IPS-20b (cell line): Measurements from ENCODE around the gene ING2.

Source experiments
- H3K27ac ChIP-seq: one replicate; pipeline ENCODE4 v1.5.1; 2013; ENCODE audit warnings: low read length
- H3K27me3 ChIP-seq: 2 replicates; pipeline ENCODE4 v1.6.1; 2013; ENCODE audit warnings: mild to moderate bottlenecking, low read length, inconsistent platforms; ENCODE audit not compliant: insufficient read depth
- H3K36me3 ChIP-seq: 2 replicates; pipeline ENCODE4 v1.6.1; 2013; ENCODE audit warnings: low read depth, mild to moderate bottlenecking, inconsistent platforms, low read length, moderate library complexity; ENCODE audit not compliant: insufficient read depth
- H3K4me1 ChIP-seq: 2 replicates; pipeline ENCODE4 v1.6.1; 2013; ENCODE audit warnings: mild to moderate bottlenecking, control low read depth, inconsistent platforms, low read length, moderate library complexity; ENCODE audit not compliant: insufficient read depth
- H3K4me3 ChIP-seq: 2 replicates; pipeline ENCODE4 v1.5.1; 2013; ENCODE audit warnings: mild to moderate bottlenecking, low read length, inconsistent platforms
- H3K9ac ChIP-seq: 2 replicates; pipeline ENCODE4 v1.6.1; 2013; ENCODE audit warnings: low read depth, mild to moderate bottlenecking, inconsistent platforms, low read length, moderate library complexity
- H3K9me3 ChIP-seq: 2 replicates; pipeline ENCODE4 v1.6.1; 2013; ENCODE audit warnings: mild to moderate bottlenecking, low read depth, low read length, inconsistent platforms; ENCODE audit not compliant: insufficient read depth

ING2 gene

DNA sequence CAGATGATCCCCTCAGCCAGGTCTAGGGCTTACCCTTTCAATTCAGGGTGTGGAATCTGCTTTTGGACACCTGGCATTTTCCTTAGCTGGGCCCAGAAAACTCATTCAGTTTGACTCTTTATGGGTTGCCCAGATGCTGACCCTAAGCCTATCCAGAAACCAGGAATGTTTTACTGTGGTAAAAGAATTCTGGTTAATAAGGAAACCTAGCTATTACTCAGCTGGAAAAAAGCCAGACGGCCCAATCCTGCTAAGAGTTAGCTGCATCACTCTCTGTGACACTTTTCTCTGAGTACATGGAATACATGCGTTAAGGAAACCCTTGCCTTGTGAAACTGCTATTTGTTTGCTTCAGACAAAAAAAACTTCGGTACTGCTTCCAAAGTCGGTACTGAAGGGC, 28.0 kb downstream of the ING2 start:
- Histone ChIP-seq H3K36me3 (no peaks in the 10 kb centered on the region), H3K9ac (no peak overlapping the region), H3K9me3 (no peaks in the 10 kb centered on the region), H3K27me3 (no peaks in the 10 kb centered on the region; the same call in 1 of the 2 replicates), H3K4me3 (no peak overlapping the region), H3K27ac (no peak overlapping the region), H3K4me1 (peaks cover 2% of the 10 kb centered on the region)

DNA sequence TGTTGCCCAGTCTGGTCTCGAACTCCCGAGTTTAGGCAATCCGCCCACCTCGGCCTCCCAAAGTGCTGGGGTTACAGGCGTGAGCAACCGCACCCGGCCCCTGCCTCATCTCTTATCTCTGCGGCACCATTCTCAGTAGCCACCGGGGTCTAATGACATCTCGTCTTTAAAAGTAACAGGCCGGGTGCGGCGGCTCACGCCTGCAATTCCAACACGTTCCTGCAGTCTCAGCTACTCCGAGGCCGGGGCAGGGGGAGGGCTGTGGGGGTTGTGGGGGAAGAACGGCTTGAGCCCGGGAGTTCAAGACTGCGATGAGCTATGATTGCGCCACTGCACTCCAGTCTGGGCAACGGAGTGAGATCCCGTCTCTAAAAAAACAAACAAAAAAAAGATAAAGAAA, 28.8 kb downstream of the ING2 start:
- Histone ChIP-seq H3K4me1 (peaks cover 9% of the 10 kb centered on the region), H3K4me3 (no peak overlapping the region), H3K9ac (no peak overlapping the region), H3K27me3 (no peaks in the 10 kb centered on the region; the same call in 1 of the 2 replicates), H3K9me3 (no peaks in the 10 kb centered on the region), H3K36me3 (no peaks in the 10 kb centered on the region), H3K27ac (no peak overlapping the region)

GRCh38 chr4:183540410-183541009, 35.7 kb downstream of the ING2 start:
- Histone ChIP-seq H3K4me1 (peaks cover 25% of the 10 kb centered on the region), H3K9ac (no peak overlapping the region), H3K9me3 (peaks cover 6% of the 10 kb centered on the region), H3K27ac (no peak overlapping the region), H3K27me3 (no peaks in the 10 kb centered on the region), H3K4me3 (no peak overlapping the region), H3K36me3 (no peaks in the 10 kb centered on the region)

- Histone ChIP-seq H3K27me3 (no peaks in the 10 kb centered on the region), H3K36me3 (no peaks in the 10 kb centered on the region), H3K4me3 (no peak overlapping the region), H3K4me1 (peaks cover 25% of the 10 kb centered on the region), H3K9me3 (peaks cover 6% of the 10 kb centered on the region), H3K27ac (no peak overlapping the region), H3K9ac (no peak overlapping the region)
These were observed 36.3 kb downstream of the ING2 start for GRCh38 chr4:183541010-183541751.

GRCh38 chr4:183541752-183542040, 36.8 kb downstream of the ING2 start:
- Histone ChIP-seq H3K27me3 (no peaks in the 10 kb centered on the region), H3K27ac (no peak overlapping the region), H3K4me1 (peaks cover 25% of the 10 kb centered on the region), H3K36me3 (no peaks in the 10 kb centered on the region), H3K9ac (no peak overlapping the region), H3K4me3 (no peak overlapping the region), H3K9me3 (peaks cover 6% of the 10 kb centered on the region)

DNA sequence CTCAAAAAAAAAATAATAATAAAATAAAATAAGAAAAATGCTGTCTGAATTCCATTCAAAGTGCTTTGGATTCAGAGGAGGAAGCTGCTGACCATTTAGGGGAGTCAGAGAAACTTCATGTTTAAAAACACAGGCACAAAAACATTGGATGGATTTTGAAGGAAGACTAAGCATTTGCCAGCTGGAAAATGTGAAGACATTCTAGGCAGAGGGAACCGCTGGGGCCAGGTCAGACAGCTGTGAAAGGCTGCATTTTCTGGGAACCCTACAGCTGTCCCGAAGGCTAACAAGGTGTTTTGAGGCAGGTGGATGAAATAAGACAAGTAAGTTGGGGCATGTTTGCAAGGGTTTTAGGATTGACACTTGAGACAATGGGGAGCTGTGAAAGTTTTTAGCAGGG, 38.6 kb downstream of the ING2 start:
- H3K27me3 ChIP-seq: no peaks in the 10 kb centered on the region
- H3K9ac ChIP-seq: no peak overlapping the region
- H3K4me3 ChIP-seq: no peak overlapping the region
- H3K4me1 ChIP-seq: peaks cover 17% of the 10 kb centered on the region
- no peaks in the 10 kb centered on the region for H3K36me3 ChIP-seq
- no peak overlapping the region for H3K27ac ChIP-seq
- peaks cover 6% of the 10 kb centered on the region for H3K9me3 ChIP-seq

DNA sequence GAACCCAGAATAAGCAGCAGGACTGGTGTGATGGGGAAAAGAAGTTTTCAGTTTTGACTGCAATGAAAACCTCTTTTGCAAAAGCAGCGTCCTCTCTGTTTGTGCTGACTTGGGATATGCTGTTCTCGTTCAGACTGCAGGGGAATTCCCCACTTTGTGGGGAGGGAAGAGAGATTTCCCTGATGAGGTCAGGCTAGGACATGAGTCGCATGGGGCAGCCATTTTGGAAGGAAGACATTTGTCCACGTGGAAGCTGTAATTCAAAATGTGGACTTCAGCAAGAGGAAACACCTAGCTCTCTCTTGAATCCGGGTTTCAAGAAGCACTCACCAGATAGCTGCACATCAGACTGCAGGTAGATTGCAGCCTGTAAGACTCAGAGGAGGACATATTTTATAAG, 39.3 kb downstream of the ING2 start:
- H3K27me3 ChIP-seq: no peaks in the 10 kb centered on the region
- peaks cover 16% of the 10 kb centered on the region for H3K4me1 ChIP-seq
- H3K9ac ChIP-seq: no peak overlapping the region
- H3K27ac ChIP-seq: no peak overlapping the region
- H3K9me3 ChIP-seq: peaks cover 6% of the 10 kb centered on the region
- no peak overlapping the region for H3K4me3 ChIP-seq
- H3K36me3 ChIP-seq: no peaks in the 10 kb centered on the region

DNA sequence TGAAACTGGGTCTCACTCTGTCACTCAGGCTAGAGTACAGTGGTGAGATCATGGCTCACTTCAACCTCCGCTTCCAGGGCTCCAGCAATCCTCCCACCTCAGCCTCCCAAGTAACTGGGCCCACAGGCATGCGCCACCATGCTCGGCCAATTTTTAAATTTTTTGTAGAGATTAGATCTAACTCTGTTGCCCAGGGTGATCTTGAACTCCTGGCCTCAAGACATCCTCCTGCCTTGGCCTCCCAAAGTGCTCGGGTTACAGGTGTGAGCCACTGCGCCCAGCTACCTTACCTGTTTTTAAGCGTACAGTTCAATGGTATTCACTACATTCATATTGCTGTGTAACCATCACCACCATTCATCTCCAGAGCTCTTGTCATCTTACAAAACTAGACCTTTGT, 41.5 kb downstream of the ING2 start:
- Histone ChIP-seq H3K9ac (no peak overlapping the region), H3K36me3 (no peaks in the 10 kb centered on the region)

GRCh38 chr4:183548306-183548705, 43.4 kb downstream of the ING2 start:
- no peak overlapping the region for H3K4me3 ChIP-seq
- H3K27me3 ChIP-seq: no peaks in the 10 kb centered on the region
- no peak overlapping the region for H3K9ac ChIP-seq
- H3K9me3 ChIP-seq: peaks cover 6% of the 10 kb centered on the region
- H3K27ac ChIP-seq: no peak overlapping the region
- no peaks in the 10 kb centered on the region for H3K36me3 ChIP-seq
- H3K4me1 ChIP-seq: no peaks in the 10 kb centered on the region

More for the DNA sequence above, 41.5 kb downstream of the ING2 start:
- peaks cover 6% of the 10 kb centered on the region; the same call in 1 of the 2 replicates for H3K4me1 ChIP-seq
- peaks cover 6% of the 10 kb centered on the region for H3K9me3 ChIP-seq
- H3K4me3 ChIP-seq: no peak overlapping the region
- H3K27me3 ChIP-seq: no peaks in the 10 kb centered on the region
- H3K27ac ChIP-seq: no peak overlapping the region

- H3K36me3 ChIP-seq: no peaks in the 10 kb centered on the region
- H3K4me3 ChIP-seq: no peak overlapping the region
- no peak overlapping the region for H3K27ac ChIP-seq
- H3K9ac ChIP-seq: no peak overlapping the region
- H3K4me1 ChIP-seq: no peaks in the 10 kb centered on the region
- H3K27me3 ChIP-seq: no peaks in the 10 kb centered on the region
- H3K9me3 ChIP-seq: no peaks in the 10 kb centered on the region
These were observed 45.7 kb downstream of the ING2 start for GRCh38 chr4:183550345-183551093.

DNA sequence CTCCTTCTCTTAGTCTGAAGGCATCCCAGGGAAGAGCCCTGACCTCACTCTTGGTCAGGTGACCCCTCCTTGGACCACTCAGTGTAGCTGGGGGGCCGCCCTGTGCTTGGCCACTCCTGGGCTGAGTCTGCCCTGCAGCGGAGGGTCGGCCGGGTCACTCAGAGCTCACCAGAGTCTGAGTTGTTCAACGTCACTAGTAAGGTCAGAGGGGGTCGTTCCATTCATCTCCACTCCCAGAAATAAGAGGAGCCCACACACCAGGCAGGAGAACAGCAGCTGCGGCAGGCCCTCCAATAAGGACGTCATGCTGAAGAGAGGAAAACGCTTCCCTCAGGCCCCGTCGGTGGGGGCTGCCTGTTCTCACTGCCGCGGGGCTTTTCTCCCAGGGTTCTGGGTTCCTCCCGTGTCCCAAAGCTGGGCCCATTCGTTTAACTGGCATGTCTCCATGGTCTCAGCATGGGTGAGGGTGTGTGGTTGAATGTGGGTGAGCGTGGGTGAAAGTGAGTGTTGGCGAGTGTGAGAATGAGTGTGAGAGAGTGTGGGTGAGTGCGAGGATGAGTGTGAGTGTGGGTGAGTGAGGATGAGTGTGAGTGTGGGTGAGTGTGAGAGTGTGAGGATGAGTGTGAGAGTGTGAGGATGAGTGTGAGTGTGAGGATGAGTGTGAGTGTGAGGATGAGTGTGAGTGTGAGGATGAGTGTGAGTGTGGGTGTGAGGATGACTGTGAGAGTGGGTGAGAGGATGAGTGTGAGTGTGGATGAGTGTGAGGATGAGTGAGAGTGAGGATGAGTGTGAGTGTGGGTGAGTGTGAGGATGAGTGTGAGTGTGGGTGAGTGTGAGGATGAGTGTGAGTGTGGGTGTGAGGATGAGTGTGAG, 47.7 kb downstream of the ING2 start:
- no peak overlapping the region for H3K27ac ChIP-seq
- H3K9me3 ChIP-seq: no peaks in the 10 kb centered on the region
- no peak overlapping the region for H3K4me3 ChIP-seq
- H3K9ac ChIP-seq: no peak overlapping the region
- no peaks in the 10 kb centered on the region for H3K27me3 ChIP-seq
- H3K4me1 ChIP-seq: 0 out of 2 replicates have a peak, but pooled peaks cover 2% of the 10 kb centered on the region
- H3K36me3 ChIP-seq: no peaks in the 10 kb centered on the region
